OCI-LY1 (cell line): Measurements from ENCODE around the gene PAFAH1B2.
"Not testable (repeated sequence)": the region's sequence is repeated elsewhere in the genome, so short reads cannot be mapped to it uniquely, and the experiment has no call there.

Experiments used
- H2AFZ ChIP-seq: fragments of 200-600 bp; sonication (generic), shearing (Covaris generic); 2 replicates; pipeline ENCODE4 v1.6.0; 2014; ENCODE audit warnings: antibody characterized with exemption, mild to moderate bottlenecking, low read length
- H3F3A ChIP-seq: fragments of 200-600 bp; sonication (generic), shearing (Covaris generic); 2 replicates; pipeline ENCODE4 v1.6.0; 2014; ENCODE audit warnings: mild to moderate bottlenecking, antibody characterized with exemption, low read length, moderate library complexity; ENCODE audit not compliant: insufficient read depth
- H3K27ac ChIP-seq: fragments of 200-600 bp; sonication (generic); 2 replicates; pipeline ENCODE4 v1.5.1; 2014; ENCODE audit warnings: low read length, mixed run types, mild to moderate bottlenecking, low read depth; ENCODE audit not compliant: poor library complexity, severe bottlenecking
- H3K27me3 ChIP-seq: fragments of 200-600 bp; sonication (generic); 2 replicates; pipeline ENCODE4 v1.6.0; 2014; ENCODE audit warnings: antibody characterized with exemption, mild to moderate bottlenecking, low read length, moderate library complexity; ENCODE audit not compliant: insufficient read depth
- H3K36me3 ChIP-seq: fragments of 200-600 bp; sonication (generic); 2 replicates; pipeline ENCODE4 v1.6.1; 2014; ENCODE audit warnings: mild to moderate bottlenecking, antibody characterized with exemption, low read length, moderate library complexity, mixed read lengths; ENCODE audit not compliant: insufficient read depth
- H3K4me1 ChIP-seq: fragments of 200-600 bp; sonication (generic); 2 replicates; pipeline ENCODE4 v1.5.1; 2014; ENCODE audit warnings: mild to moderate bottlenecking, low read length, moderate library complexity; ENCODE audit not compliant: insufficient read depth, severe bottlenecking
- H3K4me2 ChIP-seq: fragments of 200-600 bp; sonication (generic), shearing (Covaris generic); 2 replicates; pipeline ENCODE4 v1.6.1; 2014; ENCODE audit warnings: low read length
- H3K4me3 ChIP-seq: fragments of 200-600 bp; sonication (generic); 2 replicates; pipeline ENCODE4 v1.5.1; 2014; ENCODE audit warnings: low read length, low read depth, mild to moderate bottlenecking, mixed read lengths; ENCODE audit not compliant: poor library complexity, severe bottlenecking
- H3K79me2 ChIP-seq: fragments of 200-600 bp; shearing (Covaris generic); 2 replicates; pipeline ENCODE4 v1.6.1; 2016; ENCODE audit warnings: mixed run types, low read length, mixed read lengths; ENCODE audit not compliant: insufficient read depth
- H3K9ac ChIP-seq: fragments of 200-600 bp; sonication (generic), shearing (Covaris generic); 2 replicates; pipeline ENCODE4 v1.6.1; 2014; ENCODE audit warnings: mild to moderate bottlenecking, low read length, mixed read lengths
- H3K9me2 ChIP-seq: fragments of 200-600 bp; sonication (generic), shearing (Covaris generic); 2 replicates; pipeline ENCODE4 v1.6.1; 2014; ENCODE audit warnings: low read depth, mild to moderate bottlenecking, low read length, mixed read lengths
- H3K9me3 ChIP-seq: fragments of 200-600 bp; shearing (Covaris generic); 2 replicates; pipeline ENCODE4 v1.6.1; 2014; ENCODE audit warnings: low read length, mixed read lengths
- H4K20me1 ChIP-seq: fragments of 200-600 bp; sonication (generic), shearing (Covaris generic); 2 replicates; pipeline ENCODE4 v1.6.0; 2016; ENCODE audit warnings: mild to moderate bottlenecking, low read length; ENCODE audit not compliant: insufficient read depth
- EZH2 ChIP-seq: fragments of 200-600 bp; sonication (generic), shearing (Covaris generic); IDR thresholded peaks from 2 replicates; pipeline ENCODE4 v1.8.0; 2017; ENCODE audit warnings: borderline replicate concordance, mixed run types, mild to moderate bottlenecking, antibody characterized with exemption, low read length, moderate library complexity, mixed read lengths
- TF ChIP-seq, protein P1 (sequence below): fragments of 200-600 bp; sonication (generic), shearing (Covaris generic); IDR thresholded peaks from 2 replicates; pipeline ENCODE4 v1.5.1; 2017; ENCODE audit warnings: mild to moderate bottlenecking, antibody characterized with exemption, low read length, moderate library complexity, mixed read lengths

PAFAH1B2 gene

GRCh38 chr11:117130879-117131278 lies 13.2 kb upstream of the PAFAH1B2 start:
- Histone ChIP-seq H3K4me2 (no peak overlapping the region), H3F3A (no peaks in the 10 kb centered on the region), H3K36me3 (no peaks in the 10 kb centered on the region), H3K9me2 (no peaks in the 10 kb centered on the region), H4K20me1 (no peaks in the 10 kb centered on the region), H3K27ac (no peak overlapping the region), H2AFZ (no peak overlapping the region), H3K4me3 (no peak overlapping the region), H3K9me3 (no peaks in the 10 kb centered on the region), H3K79me2 (no peaks in the 10 kb centered on the region), H3K27me3 (no peaks in the 10 kb centered on the region), H3K4me1 (no peaks in the 10 kb centered on the region), H3K9ac (no peak overlapping the region)
- TF ChIP-seq EZH2: no peak
- TF ChIP-seq, protein P1, sequence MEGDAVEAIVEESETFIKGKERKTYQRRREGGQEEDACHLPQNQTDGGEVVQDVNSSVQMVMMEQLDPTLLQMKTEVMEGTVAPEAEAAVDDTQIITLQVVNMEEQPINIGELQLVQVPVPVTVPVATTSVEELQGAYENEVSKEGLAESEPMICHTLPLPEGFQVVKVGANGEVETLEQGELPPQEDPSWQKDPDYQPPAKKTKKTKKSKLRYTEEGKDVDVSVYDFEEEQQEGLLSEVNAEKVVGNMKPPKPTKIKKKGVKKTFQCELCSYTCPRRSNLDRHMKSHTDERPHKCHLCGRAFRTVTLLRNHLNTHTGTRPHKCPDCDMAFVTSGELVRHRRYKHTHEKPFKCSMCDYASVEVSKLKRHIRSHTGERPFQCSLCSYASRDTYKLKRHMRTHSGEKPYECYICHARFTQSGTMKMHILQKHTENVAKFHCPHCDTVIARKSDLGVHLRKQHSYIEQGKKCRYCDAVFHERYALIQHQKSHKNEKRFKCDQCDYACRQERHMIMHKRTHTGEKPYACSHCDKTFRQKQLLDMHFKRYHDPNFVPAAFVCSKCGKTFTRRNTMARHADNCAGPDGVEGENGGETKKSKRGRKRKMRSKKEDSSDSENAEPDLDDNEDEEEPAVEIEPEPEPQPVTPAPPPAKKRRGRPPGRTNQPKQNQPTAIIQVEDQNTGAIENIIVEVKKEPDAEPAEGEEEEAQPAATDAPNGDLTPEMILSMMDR: no peak

DNA sequence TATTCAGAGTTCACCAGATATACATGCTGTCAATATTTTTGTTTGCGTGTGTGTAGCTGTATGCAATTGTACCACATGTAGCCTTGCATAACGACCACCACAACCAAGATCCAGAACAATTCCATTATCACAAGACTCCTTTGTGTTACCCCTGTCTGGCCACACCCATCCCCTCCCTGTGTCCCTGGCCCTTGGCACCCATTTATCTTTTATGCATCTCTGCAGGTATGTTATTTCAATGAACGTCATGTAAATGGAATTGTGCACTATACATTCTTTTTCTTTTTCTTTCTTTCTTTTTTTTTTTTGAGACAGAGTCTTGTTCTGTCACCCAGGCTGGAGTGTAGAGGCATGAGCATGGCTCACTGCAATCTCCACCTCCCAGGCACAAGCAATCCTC lies 9.7 kb upstream of the PAFAH1B2 start:
- Histone ChIP-seq H3K4me2 (no peak overlapping the region), H4K20me1 (no peaks in the 10 kb centered on the region), H3K9me2 (no peaks in the 10 kb centered on the region), H3K4me1 (peaks cover 5% of the 10 kb centered on the region), H3K4me3 (no peak overlapping the region), H3K79me2 (no peaks in the 10 kb centered on the region), H3F3A (no peaks in the 10 kb centered on the region), H3K9ac (no peak overlapping the region), H3K9me3 (no peaks in the 10 kb centered on the region), H2AFZ (no peak overlapping the region), H3K27ac (no peak overlapping the region), H3K27me3 (no peaks in the 10 kb centered on the region), H3K36me3 (no peaks in the 10 kb centered on the region)
- TF ChIP-seq, protein P1: no peak
- TF ChIP-seq EZH2: no peak

DNA sequence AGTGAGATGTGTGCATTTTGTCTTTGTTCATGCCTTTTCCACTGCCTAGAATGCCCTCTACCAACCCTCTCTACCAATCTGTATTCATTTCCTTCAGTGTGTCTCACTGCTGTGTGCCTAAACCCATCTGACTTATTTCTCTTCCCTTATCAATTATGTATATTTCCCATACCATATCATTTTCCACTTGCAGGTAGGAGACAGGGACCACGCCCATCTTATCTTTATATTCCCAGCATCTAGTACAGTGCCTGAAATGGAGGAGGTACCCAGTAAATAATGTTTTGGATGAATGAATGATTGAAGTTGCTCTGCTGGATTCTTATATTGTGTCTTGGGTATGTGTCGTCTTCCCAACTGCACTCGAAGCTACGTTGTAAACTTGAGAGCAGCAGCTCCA lies 9.1 kb upstream of the PAFAH1B2 start:
- H2AFZ ChIP-seq, H3F3A ChIP-seq: not testable (repeated sequence)

GRCh38 chr11:117137223-117138086 lies 6.6 kb upstream of the PAFAH1B2 start:
- H3K9me2 ChIP-seq, H3K36me3 ChIP-seq, H3K27me3 ChIP-seq, H3K4me3 ChIP-seq, H3K9ac ChIP-seq, H3K79me2 ChIP-seq, H2AFZ ChIP-seq, H3K27ac ChIP-seq, H3F3A ChIP-seq, H3K4me1 ChIP-seq, H4K20me1 ChIP-seq, H3K4me2 ChIP-seq, H3K9me3 ChIP-seq: not testable (repeated sequence)

More for the DNA sequence above, 9.1 kb upstream of the PAFAH1B2 start:
- not testable (repeated sequence) for H3K4me3 ChIP-seq, H3K27me3 ChIP-seq, H3K79me2 ChIP-seq, H3K4me1 ChIP-seq, H3K36me3 ChIP-seq, H3K9ac ChIP-seq, H4K20me1 ChIP-seq, H3K27ac ChIP-seq, H3K4me2 ChIP-seq, H3K9me2 ChIP-seq, H3K9me3 ChIP-seq
